DOHH2 (cell line): ENCODE results near the gene CDH4.
"Not testable (repeated sequence)": the region's sequence is repeated elsewhere in the genome, so short reads cannot be mapped to it uniquely, and the experiment has no call there.

Source experiments
- EZH2phosphoT487 ChIP-seq: fragments of 200-600 bp; sonication (generic); IDR thresholded peaks from 2 replicates; pipeline ENCODE4 v1.6.1; 2017; ENCODE audit warnings: borderline replicate concordance, mild to moderate bottlenecking, antibody characterized with exemption, low read length, moderate library complexity, mixed read lengths
- TF ChIP-seq, protein P1 (sequence below): fragments of 200-600 bp; sonication (generic); IDR thresholded peaks from one replicate; pipeline ENCODE4 v1.5.1; 2014; ENCODE audit warnings: antibody characterized with exemption, mild to moderate bottlenecking, low read depth, low read length; ENCODE audit not compliant: poor library complexity, severe bottlenecking

DNA sequence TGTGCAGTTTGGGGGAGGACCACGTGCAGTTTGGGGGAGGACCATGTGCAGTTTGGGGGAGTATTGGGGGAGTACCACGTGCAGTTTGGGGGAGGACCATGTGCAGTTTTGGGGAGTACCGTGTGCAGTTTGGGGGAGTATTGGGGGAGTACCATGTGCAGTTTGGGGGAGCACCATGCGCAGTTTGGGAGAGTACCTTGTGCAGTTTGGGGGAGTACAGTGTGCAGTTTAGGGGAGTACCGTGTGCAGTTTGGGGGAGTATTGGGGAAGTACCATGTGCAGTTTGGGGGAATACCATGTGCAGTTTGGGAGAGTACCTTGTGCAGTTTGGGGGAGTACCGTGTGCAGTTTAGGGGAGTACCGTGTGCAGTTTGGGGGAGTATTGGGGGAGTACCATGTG lies 21.0 kb downstream of the CDH4 start:
- TF ChIP-seq, protein P1, sequence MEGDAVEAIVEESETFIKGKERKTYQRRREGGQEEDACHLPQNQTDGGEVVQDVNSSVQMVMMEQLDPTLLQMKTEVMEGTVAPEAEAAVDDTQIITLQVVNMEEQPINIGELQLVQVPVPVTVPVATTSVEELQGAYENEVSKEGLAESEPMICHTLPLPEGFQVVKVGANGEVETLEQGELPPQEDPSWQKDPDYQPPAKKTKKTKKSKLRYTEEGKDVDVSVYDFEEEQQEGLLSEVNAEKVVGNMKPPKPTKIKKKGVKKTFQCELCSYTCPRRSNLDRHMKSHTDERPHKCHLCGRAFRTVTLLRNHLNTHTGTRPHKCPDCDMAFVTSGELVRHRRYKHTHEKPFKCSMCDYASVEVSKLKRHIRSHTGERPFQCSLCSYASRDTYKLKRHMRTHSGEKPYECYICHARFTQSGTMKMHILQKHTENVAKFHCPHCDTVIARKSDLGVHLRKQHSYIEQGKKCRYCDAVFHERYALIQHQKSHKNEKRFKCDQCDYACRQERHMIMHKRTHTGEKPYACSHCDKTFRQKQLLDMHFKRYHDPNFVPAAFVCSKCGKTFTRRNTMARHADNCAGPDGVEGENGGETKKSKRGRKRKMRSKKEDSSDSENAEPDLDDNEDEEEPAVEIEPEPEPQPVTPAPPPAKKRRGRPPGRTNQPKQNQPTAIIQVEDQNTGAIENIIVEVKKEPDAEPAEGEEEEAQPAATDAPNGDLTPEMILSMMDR, result not testable (repeated sequence)
- TF ChIP-seq EZH2phosphoT487, result not testable (repeated sequence)
